IMR-90 (cell line): ENCODE results near the gene RAET1G. TPM values are rescaled to one million over a fixed set of nuclear protein-coding genes. Genes with fewer than 3 reads are reported as not detected.

ENCODE experiments used
- ATAC-seq: fragments of 200-7000 bp; cut with Tn5 transposase; 2 replicates; pipeline ENCODE4 v1.9.1; 2020; ENCODE audit warnings: low read depth, mild to moderate bottlenecking, moderate library complexity
- BruUV-seq: library from RNA; stranded (reverse); fragments of 400-500 nt; replicated peaks from 2 replicates; lab custom pipeline; 2021; lab: Mats Ljungman, UMichigan
- CTCF ChIA-PET: fragments of 300-600 bp; formaldehyde crosslinking; extraction: SDS; loops from one replicate; lab custom pipeline; 2021; ENCODE audit warnings: antibody characterized with exemption; lab: Yijun Ruan, JAX
- POLR2A ChIA-PET: fragments of 300-600 bp; sonication (Branson Sonifier 250); formaldehyde crosslinking; loops from one replicate; lab custom pipeline; 2022; ENCODE audit warnings: antibody characterized with exemption; ENCODE audit not compliant: unreplicated experiment; lab: Charles Lee
- DNase-seq: peaks from one replicate; pipeline ENCODE4 v3.0.0; 2013
- H2AFZ ChIP-seq: replicated peaks from 2 replicates; pipeline ENCODE3; 2013; ENCODE audit warnings: low read length, mild to moderate bottlenecking; ENCODE audit not compliant: poor library complexity
- H2AK5ac ChIP-seq: 2 replicates; pipeline ENCODE4 v1.6.1; 2013; ENCODE audit warnings: low read depth, low read length, inconsistent platforms
- H2AK9ac ChIP-seq: replicated peaks from 2 replicates; pipeline ENCODE3; 2013; ENCODE audit warnings: mild to moderate bottlenecking, low read depth, low read length, moderate library complexity; ENCODE audit not compliant: poor library complexity
- H2BK120ac ChIP-seq: 2 replicates; pipeline ENCODE4 v1.6.1; 2013; ENCODE audit warnings: low read depth, low read length, inconsistent platforms
- H2BK15ac ChIP-seq: 3 replicates; pipeline ENCODE4 v1.6.1; 2013; ENCODE audit warnings: low read depth, low read length, inconsistent platforms
- H2BK20ac ChIP-seq: 2 replicates; pipeline ENCODE4 v1.6.1; 2013; ENCODE audit warnings: low read depth, mild to moderate bottlenecking, inconsistent platforms, low read length, moderate library complexity
- H2BK5ac ChIP-seq: 2 replicates; pipeline ENCODE4 v1.6.1; 2013; ENCODE audit warnings: mild to moderate bottlenecking, low read depth, low read length, inconsistent platforms; ENCODE audit not compliant: poor library complexity, severe bottlenecking
- H3K14ac ChIP-seq: replicated peaks from 2 replicates; pipeline ENCODE4 v1.6.1; 2013; ENCODE audit warnings: low read depth, low read length, inconsistent platforms
- H3K18ac ChIP-seq: 2 replicates; pipeline ENCODE4 v1.6.1; 2013; ENCODE audit warnings: low read depth, low read length, control low read depth
- H3K23ac ChIP-seq: 2 replicates; pipeline ENCODE4 v1.6.1; 2013; ENCODE audit warnings: low read depth, low read length, inconsistent platforms
- H3K27ac ChIP-seq: 2 replicates; pipeline ENCODE4 v1.5.1; 2013; ENCODE audit warnings: mild to moderate bottlenecking, control low read depth, low read length; ENCODE audit not compliant: insufficient read depth
- H3K27me3 ChIP-seq: 2 replicates; pipeline ENCODE4 v1.6.1; 2013; ENCODE audit warnings: low read length; ENCODE audit not compliant: control insufficient read depth, insufficient read depth
- H3K36me3 ChIP-seq: 2 replicates; pipeline ENCODE4 v1.6.1; 2013; ENCODE audit warnings: low read length, mixed read lengths; ENCODE audit not compliant: control insufficient read depth, insufficient read depth
- H3K4ac ChIP-seq: 2 replicates; pipeline ENCODE4 v1.6.1; 2013; ENCODE audit warnings: low read depth, low read length, inconsistent platforms
- H3K4me1 ChIP-seq: 2 replicates; pipeline ENCODE4 v1.6.1; 2013; ENCODE audit warnings: low read length, mixed read lengths; ENCODE audit not compliant: control insufficient read depth, insufficient read depth
- H3K4me2 ChIP-seq: 2 replicates; pipeline ENCODE4 v1.6.1; 2013; ENCODE audit warnings: low read depth, mild to moderate bottlenecking, control low read depth, low read length, moderate library complexity
- H3K4me3 ChIP-seq: 2 replicates; pipeline ENCODE4 v1.5.1; 2013; ENCODE audit warnings: low read depth, mild to moderate bottlenecking, control low read depth, low read length, moderate library complexity; ENCODE audit not compliant: insufficient read depth
- H3K56ac ChIP-seq: 2 replicates; pipeline ENCODE4 v1.6.1; 2013; ENCODE audit warnings: low read length, inconsistent platforms; ENCODE audit not compliant: insufficient read depth; ENCODE audit errors: extremely low read depth
- H3K79me1 ChIP-seq, 2 experiments: 2 replicates each; pipeline ENCODE4 v1.6.1; 2013; ENCODE audit warnings: low read length in 2 of 2, inconsistent platforms in 1 of 2, low read depth in 1 of 2
- H3K9ac ChIP-seq: 2 replicates; pipeline ENCODE4 v1.6.1; 2013; ENCODE audit warnings: low read depth, low read length, control low read depth
- H3K9me1 ChIP-seq: 2 replicates; pipeline ENCODE4 v1.6.1; 2013; ENCODE audit warnings: low read length, inconsistent platforms; ENCODE audit not compliant: insufficient read depth
- H3K9me3 ChIP-seq: 2 replicates; pipeline ENCODE4 v1.6.1; 2013; ENCODE audit warnings: low read length; ENCODE audit not compliant: control insufficient read depth, insufficient read depth
- H4K20me1 ChIP-seq: 2 replicates; pipeline ENCODE4 v1.6.1; 2013; ENCODE audit warnings: low read length, inconsistent platforms; ENCODE audit not compliant: insufficient read depth
- H4K5ac ChIP-seq: 2 replicates; pipeline ENCODE4 v1.6.1; 2013; ENCODE audit warnings: mild to moderate bottlenecking, low read depth, low read length, control low read depth
- H4K8ac ChIP-seq, 2 experiments: 2 replicates each; pipeline ENCODE4 v1.6.1; 2013; ENCODE audit warnings: low read depth in 2 of 2, low read length in 2 of 2, control low read depth in 1 of 2, inconsistent platforms in 1 of 2
- H4K91ac ChIP-seq: 2 replicates; pipeline ENCODE4 v1.6.1; 2013; ENCODE audit warnings: low read depth, low read length, inconsistent platforms; ENCODE audit not compliant: insufficient read depth
- CEBPB ChIP-seq: IDR thresholded peaks from 2 replicates; pipeline ENCODE4 v1.6.1; 2012; ENCODE audit warnings: low read depth, low read length, improper control_type of control experiment
- WGBS, 2 experiments: methylation state at CpG; one replicate each; pipeline versions ENCODE4 v1.1.5 to v1.1.7; 2013; ENCODE audit warnings: missing lambda C conversion rate in 2 of 2; ENCODE audit not compliant: insufficient read length in 1 of 2; ENCODE audit errors: extremely low coverage in 2 of 2; 5-methylcytosine and 5-hydroxymethylcytosine counted together
- dilution Hi-C: fragments of 300-500 bp; cut with HindIII; formaldehyde crosslinking; loops from one replicate; pipeline ENCODE4 v1.14.3; 2018; ENCODE audit warnings: low sequenced_read_pairs; ENCODE audit not compliant: unreplicated experiment
- in situ Hi-C: fragments of 300-500 bp; cut with MboI; formaldehyde crosslinking; loops from 3 replicates; pipeline ENCODE4 v1.14.3; 2019; ENCODE audit warnings: low sequenced_read_pairs, inconsistent platforms, mixed read lengths
- intact Hi-C: fragments of 100-400 bp; cut with micrococcal nuclease; formaldehyde crosslinking; loops from 2 replicates; pipeline ENCODE4 v1.10.0; 2022
- polyA plus RNA-seq, 3 experiments: library from polyadenylated mRNA; depleted of rRNA; stranded (reverse); fragments of >200 nt; gene quantifications; 2 replicates each; pipeline ENCODE4 v1.2.3, GENCODE V29; 2012; ENCODE audit warnings: low replicate concordance in 1 of 3
- total RNA-seq: library from RNA; depleted of rRNA; stranded (reverse); fragments of >200 nt; gene quantifications from 2 replicates; pipeline ENCODE4 v1.2.3, GENCODE V29; 2012

The RAET1G gene
- total and polyA plus RNA-seq, 2 of the 4 experiments (the other 2 are of a cell fraction): 1.3 to 4.2 TPM

DNA sequence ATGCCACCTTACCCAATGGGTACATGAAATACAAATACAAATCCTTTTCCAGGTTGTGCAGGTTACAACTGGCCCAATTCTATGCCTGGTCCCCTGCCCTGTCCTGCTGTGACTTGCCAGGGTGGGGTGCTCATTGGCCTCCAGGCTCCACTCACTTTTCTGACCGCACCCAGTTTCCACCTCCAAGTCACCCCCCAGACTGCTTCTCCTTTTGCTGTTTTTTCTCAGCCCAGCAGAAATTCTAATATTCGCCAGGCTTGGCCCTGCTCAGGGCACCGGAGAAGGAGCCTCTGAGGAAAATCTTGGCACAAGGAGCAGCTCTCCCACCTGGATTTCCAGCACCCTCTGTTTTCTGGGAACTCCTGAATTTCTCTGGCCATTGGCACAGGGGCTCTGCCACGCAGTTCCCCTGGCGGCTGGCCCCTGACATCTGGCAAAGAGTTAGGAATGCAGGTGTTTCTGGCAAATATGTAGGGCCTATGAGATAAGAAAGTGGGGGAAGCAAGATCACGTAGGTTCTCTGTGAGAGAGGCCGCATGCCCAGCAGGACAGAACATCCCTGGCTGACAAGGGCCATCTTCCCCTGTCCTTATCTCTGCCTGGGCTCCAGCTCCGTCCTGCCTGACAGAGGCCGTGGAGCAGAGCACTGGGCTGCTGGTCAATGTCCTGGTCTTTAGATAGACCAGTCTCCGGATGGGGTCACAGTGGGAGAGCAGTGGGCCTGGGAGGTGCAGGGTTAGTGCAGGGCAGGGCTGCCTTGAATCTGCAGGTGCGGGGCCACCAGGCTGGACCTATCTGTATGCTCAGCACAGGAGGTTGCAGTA lies 22.1 kb downstream of the RAET1G start:
- 95% methylated on average over 4 of the region's 11 CpGs; no CpG with 5 or more reads in 1 of the 2 experiments for WGBS, 2 experiments
- ATAC-seq (no peak), DNase-seq (no peak)
- H2BK15ac ChIP-seq: no peak overlapping the region
- no peak overlapping the region for H4K91ac ChIP-seq
- peaks cover 4% of the 10 kb centered on the region for H3K27me3 ChIP-seq
- no peak overlapping the region for H3K18ac ChIP-seq
- H4K8ac ChIP-seq: no peak overlapping the region
- no peaks in the 10 kb centered on the region for H3K36me3 ChIP-seq
- H3K4me1 ChIP-seq: peaks cover 16% of the 10 kb centered on the region
- H3K4me3 ChIP-seq: no peak overlapping the region
- POLR2A ChIA-PET: no interaction called here
- no peak overlapping the region for H3K56ac ChIP-seq
- in situ Hi-C loops: no loop called here
- no peak overlapping the region for H3K4ac ChIP-seq
- H3K79me1 ChIP-seq: peaks cover 0 to 7% of the 10 kb centered on the region in 2 experiments; a peak in 1 of 4 replicates
- H3K23ac ChIP-seq: no peak overlapping the region
- peaks cover 17% of the 10 kb centered on the region for H3K9me1 ChIP-seq
- intact Hi-C loops: no loop called here
- no peak overlapping the region for H2BK20ac ChIP-seq
- no peaks in the 10 kb centered on the region for H3K9me3 ChIP-seq
- dilution Hi-C loops: no loop called here
- H2AK5ac ChIP-seq: no peak overlapping the region
- no peak overlapping the region for H2BK5ac ChIP-seq
- H2AK9ac ChIP-seq: no peak overlapping the region
- CTCF ChIA-PET: no interaction called here
- H3K4me2 ChIP-seq: no peak overlapping the region
- no peak overlapping the region for H3K9ac ChIP-seq
- H2AFZ ChIP-seq: no peak overlapping the region
- no peak overlapping the region for H4K5ac ChIP-seq
- TF ChIP-seq CEBPB: no peak
- no TSS peak for BruUV-seq
- H2BK120ac ChIP-seq: no peak overlapping the region
- H3K27ac ChIP-seq: no peak overlapping the region
- H3K14ac ChIP-seq: no peak overlapping the region
- no peaks in the 10 kb centered on the region for H4K20me1 ChIP-seq
